Measurements from ENCODE around the gene MADCAM1. TPM values are rescaled to one million over a fixed set of nuclear protein-coding genes. Genes with fewer than 3 reads are reported as not detected.

MADCAM1 gene
- total RNA-seq, 3 donors from 2014 or later = 0.18 to 0.26 (median 0.19) TPM

GRCh38 chr19:535017-535835 is 38.9 kb downstream of the MADCAM1 start:
- Mint-ChIP-seq H3K4me1 (ENCODE audit: low read depth) (peaks cover 18% of the 10 kb centered on the region), H3K9me3 (no peaks in the 10 kb centered on the region), H3K27me3 (ENCODE audit: low read depth) (no peaks in the 10 kb centered on the region), H3K36me3 (ENCODE audit: insufficient read depth) (peaks cover 6% of the 10 kb centered on the region), H3K4me3 (peak overlapping the region; percentile 54)
- ATAC-seq (no peak), DNase-seq (no peak)

- Mint-ChIP-seq H3K36me3 (ENCODE audit: insufficient read depth) (peaks cover 6% of the 10 kb centered on the region), H3K4me3 (no peak overlapping the region), H3K9me3 (no peaks in the 10 kb centered on the region), H3K27me3 (ENCODE audit: low read depth) (no peaks in the 10 kb centered on the region), H3K4me1 (ENCODE audit: low read depth) (peaks cover 18% of the 10 kb centered on the region)
- ATAC-seq (no peak), DNase-seq (no peak)
Measured at GRCh38 chr19:536031-536880, 40.0 kb downstream of the MADCAM1 start.

GRCh38 chr19:536881-537404 is 40.7 kb downstream of the MADCAM1 start:
- H3K9me3 Mint-ChIP-seq = no peaks in the 10 kb centered on the region
- no peaks in the 10 kb centered on the region for H3K27me3 Mint-ChIP-seq (ENCODE audit: low read depth)
- no peak for DNase-seq
- peaks cover 6% of the 10 kb centered on the region for H3K36me3 Mint-ChIP-seq (ENCODE audit: insufficient read depth)
- H3K4me3 Mint-ChIP-seq = no peak overlapping the region
- ATAC-seq = no peak
- peaks cover 18% of the 10 kb centered on the region for H3K4me1 Mint-ChIP-seq (ENCODE audit: low read depth)

GRCh38 chr19:538641-539428 is 42.5 kb downstream of the MADCAM1 start:
- H3K36me3 Mint-ChIP-seq (ENCODE audit: insufficient read depth) = peaks cover 6% of the 10 kb centered on the region
- no peak for DNase-seq
- H3K4me1 Mint-ChIP-seq (ENCODE audit: low read depth) = peaks cover 15% of the 10 kb centered on the region
- H3K9me3 Mint-ChIP-seq = no peaks in the 10 kb centered on the region
- H3K27me3 Mint-ChIP-seq (ENCODE audit: low read depth) = no peaks in the 10 kb centered on the region
- no peak for ATAC-seq
- no peak overlapping the region for H3K4me3 Mint-ChIP-seq

GRCh38 chr19:539429-540030 is 43.2 kb downstream of the MADCAM1 start:
- H3K27me3 Mint-ChIP-seq (ENCODE audit: low read depth) = no peaks in the 10 kb centered on the region
- H3K9me3 Mint-ChIP-seq = no peaks in the 10 kb centered on the region
- peaks cover 6% of the 10 kb centered on the region for H3K36me3 Mint-ChIP-seq (ENCODE audit: insufficient read depth)
- H3K4me3 Mint-ChIP-seq = no peak overlapping the region
- DNase-seq (no peak), ATAC-seq (no peak)
- H3K4me1 Mint-ChIP-seq (ENCODE audit: low read depth) = peaks cover 17% of the 10 kb centered on the region

- Mint-ChIP-seq H3K27me3 (ENCODE audit: low read depth) (no peaks in the 10 kb centered on the region), H3K4me3 (no peak overlapping the region), H3K4me1 (ENCODE audit: low read depth) (peaks cover 20% of the 10 kb centered on the region), H3K36me3 (ENCODE audit: insufficient read depth) (peaks cover 6% of the 10 kb centered on the region), H3K9me3 (no peaks in the 10 kb centered on the region)
- no peak for ATAC-seq
- DNase-seq = no peak
Measured at GRCh38 chr19:540867-541637, 44.8 kb downstream of the MADCAM1 start.

- peaks cover 20% of the 10 kb centered on the region for H3K4me1 Mint-ChIP-seq (ENCODE audit: low read depth)
- no peaks in the 10 kb centered on the region for H3K27me3 Mint-ChIP-seq (ENCODE audit: low read depth)
- ATAC-seq (no peak), DNase-seq (no peak)
- no peak overlapping the region for H3K4me3 Mint-ChIP-seq
- H3K36me3 Mint-ChIP-seq (ENCODE audit: insufficient read depth) = peaks cover 6% of the 10 kb centered on the region
- H3K9me3 Mint-ChIP-seq = no peaks in the 10 kb centered on the region
Measured at GRCh38 chr19:541699-542098, 45.4 kb downstream of the MADCAM1 start.

- no peaks in the 10 kb centered on the region for H3K9me3 Mint-ChIP-seq
- no peak overlapping the region for H3K4me3 Mint-ChIP-seq
- H3K27me3 Mint-ChIP-seq (ENCODE audit: low read depth) = no peaks in the 10 kb centered on the region
- peaks cover 20% of the 10 kb centered on the region for H3K4me1 Mint-ChIP-seq (ENCODE audit: low read depth)
- DNase-seq = no peak
- H3K36me3 Mint-ChIP-seq (ENCODE audit: insufficient read depth) = peaks cover 6% of the 10 kb centered on the region
- ATAC-seq = no peak
Measured at GRCh38 chr19:542173-542866, 46.0 kb downstream of the MADCAM1 start.

- Mint-ChIP-seq H3K27me3 (ENCODE audit: low read depth) (no peaks in the 10 kb centered on the region), H3K4me1 (ENCODE audit: low read depth) (peaks cover 20% of the 10 kb centered on the region), H3K36me3 (ENCODE audit: insufficient read depth) (peaks cover 6% of the 10 kb centered on the region), H3K9me3 (no peaks in the 10 kb centered on the region), H3K4me3 (peak within 1 kb of the TSS; percentile 84)
- DNase-seq (peak; percentile 71), ATAC-seq (peak; percentile 96 to 97)
Measured at GRCh38 chr19:543910-544608, 47.8 kb downstream of the MADCAM1 start, which contains the start of gene GZMM. Gene GZMM (plus strand): TSS chr19:544053. CDS start chr19:544072, 19 bp downstream.

- ATAC-seq (no peak), DNase-seq (no peak)
- no peaks in the 10 kb centered on the region for H3K9me3 Mint-ChIP-seq
- peaks cover 6% of the 10 kb centered on the region for H3K36me3 Mint-ChIP-seq (ENCODE audit: insufficient read depth)
- no peaks in the 10 kb centered on the region for H3K27me3 Mint-ChIP-seq (ENCODE audit: low read depth)
- no peak overlapping the region for H3K4me3 Mint-ChIP-seq
- H3K4me1 Mint-ChIP-seq (ENCODE audit: low read depth) = peaks cover 21% of the 10 kb centered on the region
Measured at GRCh38 chr19:547117-547516, 50.8 kb downstream of the MADCAM1 start.

GRCh38 chr19:547836-548720 is 51.8 kb downstream of the MADCAM1 start:
- H3K27me3 Mint-ChIP-seq (ENCODE audit: low read depth) = no peaks in the 10 kb centered on the region
- no peaks in the 10 kb centered on the region for H3K9me3 Mint-ChIP-seq
- DNase-seq (no peak), ATAC-seq (no peak)
- peaks cover 21% of the 10 kb centered on the region for H3K4me1 Mint-ChIP-seq (ENCODE audit: low read depth)
- no peak overlapping the region for H3K4me3 Mint-ChIP-seq
- H3K36me3 Mint-ChIP-seq (ENCODE audit: insufficient read depth) = peaks cover 6% of the 10 kb centered on the region

Measured in activated T-cell treated with anti-CD3 and anti-CD28 coated beads, Interleukin-2, amount 50 U/mL, for 4 hours (primary cell).